Fibroblast of peridontal ligament (primary cell): ENCODE measurements around the gene KCNN4.
"Not testable (repeated sequence)": the region's sequence is repeated elsewhere in the genome, so short reads cannot be mapped to it uniquely, and the experiment has no call there.

Experiments used
- DNase-seq: peaks from one replicate; pipeline ENCODE4 v3.0.0-alpha.2; 2010; ENCODE audit errors: extremely low read depth

Gene KCNN4

DNA sequence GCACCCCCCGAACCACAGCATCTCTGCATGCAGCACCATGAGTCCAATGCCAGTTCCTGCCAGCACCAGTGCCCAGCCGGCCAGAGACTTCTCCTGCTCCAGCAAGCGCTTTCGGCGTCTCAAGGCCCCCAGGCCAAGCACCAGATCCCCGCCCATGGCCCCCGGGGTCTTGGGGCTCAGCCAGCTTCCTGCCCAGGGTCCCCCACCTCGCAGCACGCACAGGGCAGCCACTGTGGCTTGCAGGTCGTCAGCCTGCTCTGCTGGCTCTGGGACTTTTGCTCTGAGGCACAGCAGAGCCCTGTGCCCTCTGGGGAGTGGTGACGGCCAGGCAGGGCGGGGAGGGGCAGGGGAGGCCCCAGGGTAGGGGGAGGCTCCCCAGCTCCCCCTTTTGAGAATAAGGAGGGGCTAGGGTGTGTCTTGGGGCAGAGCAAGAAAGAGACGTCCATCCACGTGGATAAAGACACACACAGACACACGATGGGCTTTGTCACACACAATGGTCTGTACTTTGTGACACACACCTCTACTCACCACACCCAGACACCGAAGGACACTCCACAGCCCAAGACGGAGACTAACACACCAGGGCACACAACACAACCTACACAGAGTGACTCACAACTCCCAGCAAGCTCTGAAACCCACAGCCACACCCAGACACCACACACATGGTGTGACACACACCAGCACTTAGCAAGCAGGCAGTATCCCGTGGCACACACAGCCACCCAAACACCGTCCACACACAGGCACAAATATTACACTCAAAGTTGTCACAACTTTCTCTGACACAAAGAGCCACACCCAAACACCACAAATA lies at the start of gene KCNN4:
TSS of gene KCNN4 (minus strand) at position 268 of the 820 bp plus-strand sequence. CDS start at position 156, 112 bp downstream.
- peak; percentile 43 for DNase-seq

DNA sequence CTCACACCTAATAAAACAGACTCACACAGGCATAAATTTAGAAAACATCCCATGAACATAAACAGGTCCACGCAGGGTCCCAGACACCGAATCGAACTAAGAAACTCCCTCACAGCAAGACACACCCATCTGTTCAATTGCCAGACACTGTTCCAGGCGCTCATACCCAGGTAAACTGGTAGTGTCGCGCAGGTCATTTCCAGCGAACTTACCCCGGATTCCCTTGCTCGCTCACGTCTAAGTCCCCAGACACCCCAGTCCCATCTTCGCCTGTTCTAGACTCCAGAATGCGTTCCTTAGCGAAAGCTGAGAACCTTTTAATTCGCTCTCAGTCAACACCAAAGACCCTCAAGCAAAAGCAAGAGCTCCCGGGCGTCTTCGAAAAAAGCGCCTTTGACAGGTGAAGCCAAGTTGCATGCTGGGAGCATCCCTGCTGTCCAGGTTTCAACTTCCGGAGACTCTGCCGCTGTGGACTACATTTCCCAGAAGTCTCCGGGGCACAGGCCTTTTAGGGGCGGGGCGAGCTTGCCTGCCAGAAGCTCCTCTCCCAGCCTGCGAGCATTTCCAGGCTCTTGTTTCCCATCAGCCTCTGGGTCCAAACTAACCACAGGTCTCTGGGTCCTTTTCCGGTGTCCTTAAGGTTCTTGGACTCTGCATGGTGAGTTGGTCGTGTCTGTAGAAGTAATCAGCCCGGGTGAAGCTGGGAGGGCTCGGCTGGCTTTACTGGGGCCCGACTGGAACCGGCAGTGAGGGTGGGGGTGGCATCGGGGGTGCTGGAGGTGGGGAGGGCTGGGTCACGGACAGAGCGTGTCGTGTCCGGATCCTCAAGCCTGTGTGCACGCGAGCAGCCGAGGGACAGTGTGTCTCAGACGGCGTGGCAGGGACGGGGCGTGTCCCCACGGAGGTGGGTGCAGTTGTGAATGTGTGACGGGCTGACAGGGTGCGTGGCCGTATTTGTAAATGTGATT lies 46.3 kb upstream of the KCNN4 start, which contains the start of gene ZNF283:
TSS of gene ZNF283 (plus strand) at position 535 of the 968 bp plus-strand sequence. CDS start 6,184 bp downstream, outside the sequence.
- DNase-seq: peak; percentile 87

DNA sequence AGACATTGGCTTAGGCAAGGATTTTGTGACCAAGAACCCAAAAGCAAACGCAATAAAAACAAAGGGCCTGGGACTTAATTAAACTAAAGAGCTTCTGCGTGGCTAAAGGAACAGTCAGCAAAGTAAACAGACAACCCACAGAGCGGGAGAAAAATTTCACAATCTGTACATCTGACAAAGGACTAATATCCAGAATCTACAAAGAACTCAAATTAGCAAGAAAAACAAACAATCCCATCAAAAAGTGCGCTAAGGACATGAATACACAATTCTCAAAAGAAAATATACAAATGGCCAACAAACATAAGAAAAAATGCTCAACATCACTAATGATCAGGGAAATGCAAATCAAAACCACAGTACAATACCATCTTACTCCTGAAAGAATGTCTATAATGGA lies 43.8 kb upstream of the KCNN4 start:
- not testable (repeated sequence) for DNase-seq

DNA sequence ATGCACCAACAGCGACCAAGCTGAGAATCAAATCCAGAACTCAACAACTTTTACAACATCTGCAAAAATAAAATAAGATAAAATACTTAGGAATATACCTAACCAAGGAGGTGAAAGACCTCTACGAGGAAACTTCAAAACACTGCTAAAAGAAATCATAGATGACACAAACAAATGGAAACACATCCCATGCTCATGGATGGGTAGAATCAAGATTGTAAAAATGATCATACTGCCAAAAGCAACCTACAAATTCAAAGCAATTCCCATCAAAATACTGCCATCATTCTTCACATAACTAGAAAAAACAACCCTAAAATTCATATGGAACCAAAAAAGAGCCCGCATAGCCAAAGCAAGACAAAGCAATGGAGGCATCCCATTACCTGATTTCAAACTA lies 43.1 kb upstream of the KCNN4 start:
- DNase-seq: not testable (repeated sequence)

DNA sequence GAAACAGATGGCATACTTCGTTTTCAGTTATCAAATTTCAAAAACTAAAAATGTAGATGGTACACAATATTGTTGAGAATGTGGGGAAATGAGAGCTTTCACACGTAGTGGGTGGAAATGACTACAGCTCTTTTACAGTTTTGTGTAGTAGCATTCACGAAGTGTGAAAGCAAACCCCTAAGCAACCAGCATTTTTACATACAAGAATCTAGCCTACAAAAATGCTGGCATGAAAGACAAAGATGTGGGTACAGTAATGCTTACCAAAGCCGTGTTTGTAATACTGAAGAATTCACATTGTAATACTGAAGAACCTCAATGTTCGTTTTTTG lies 40.1 kb upstream of the KCNN4 start:
- no peak for DNase-seq

DNA sequence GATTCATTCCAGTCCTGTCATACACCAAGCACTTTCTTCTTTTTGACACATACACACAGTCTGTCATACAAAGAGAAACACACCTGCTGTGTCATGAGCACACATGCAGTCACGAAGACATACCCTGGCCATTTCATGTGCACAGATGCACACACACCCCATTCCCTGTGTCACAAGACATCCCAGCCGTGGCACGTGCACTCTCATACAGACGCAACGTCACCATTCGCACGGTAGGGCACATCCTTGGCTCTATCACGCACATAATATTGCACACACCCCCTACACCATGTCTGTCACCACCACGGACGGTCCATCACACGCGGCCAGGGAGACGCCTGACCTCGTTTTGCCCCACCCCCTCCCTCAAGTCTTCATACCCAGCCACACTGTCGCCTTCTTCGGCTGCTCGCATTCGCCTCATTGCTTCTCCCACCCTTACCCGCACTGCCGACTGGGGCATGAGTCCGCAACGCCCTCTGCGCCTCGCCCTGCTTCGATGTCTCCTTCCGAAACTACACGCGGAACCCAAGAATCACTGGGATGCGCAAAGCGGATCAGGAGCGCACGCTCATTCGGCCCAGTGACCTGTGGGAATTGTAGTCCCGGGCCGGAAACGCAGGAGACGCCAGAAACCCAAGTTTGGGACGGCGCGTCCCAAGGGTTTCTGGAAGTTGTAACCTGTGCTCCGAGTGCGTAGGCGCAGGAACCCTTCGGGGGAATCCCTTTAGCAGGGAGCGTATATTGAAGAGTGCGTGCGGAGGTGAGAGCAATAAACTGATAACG lies 39.5 kb upstream of the KCNN4 start:
- DNase-seq: peak; percentile 46

DNA sequence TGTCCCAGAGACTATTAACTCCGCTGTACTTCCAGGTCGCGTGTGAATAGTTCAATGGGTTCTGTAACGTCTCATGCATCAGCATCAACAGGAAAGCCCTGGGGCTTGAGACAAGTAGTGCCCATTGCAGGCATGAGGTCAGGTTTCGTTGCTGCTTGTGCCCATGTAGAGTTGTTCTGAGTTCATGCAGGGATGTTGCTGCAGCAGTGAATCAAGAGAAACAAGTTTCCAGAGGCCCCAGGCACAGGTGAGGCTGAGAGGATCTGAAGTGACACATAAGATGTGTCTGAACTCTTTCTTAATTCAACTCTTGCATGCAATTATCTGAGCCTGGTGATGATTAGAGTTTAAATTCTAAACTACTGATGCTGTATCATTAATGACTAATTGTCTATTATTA lies 37.7 kb upstream of the KCNN4 start:
- no peak for DNase-seq

DNA sequence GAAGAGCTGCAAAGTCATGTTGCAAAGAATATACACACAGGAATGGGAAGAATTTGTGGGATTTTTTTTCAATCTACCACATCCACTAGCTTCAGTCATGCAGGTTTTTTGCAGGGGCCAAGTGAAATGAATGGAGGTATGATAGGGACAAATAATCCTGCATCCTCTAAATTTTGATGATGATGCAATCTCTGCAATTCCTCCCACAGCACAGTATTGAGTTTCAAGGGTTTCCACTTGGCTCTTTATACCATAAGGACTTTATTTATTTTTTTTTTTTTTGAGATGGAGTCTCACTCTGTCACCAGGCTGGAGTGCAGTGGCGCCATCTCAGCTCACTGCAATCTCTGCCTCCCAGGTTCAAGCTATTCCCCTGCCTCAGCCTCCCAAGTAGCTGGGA lies 36.7 kb upstream of the KCNN4 start:
- not testable (repeated sequence) for DNase-seq

DNA sequence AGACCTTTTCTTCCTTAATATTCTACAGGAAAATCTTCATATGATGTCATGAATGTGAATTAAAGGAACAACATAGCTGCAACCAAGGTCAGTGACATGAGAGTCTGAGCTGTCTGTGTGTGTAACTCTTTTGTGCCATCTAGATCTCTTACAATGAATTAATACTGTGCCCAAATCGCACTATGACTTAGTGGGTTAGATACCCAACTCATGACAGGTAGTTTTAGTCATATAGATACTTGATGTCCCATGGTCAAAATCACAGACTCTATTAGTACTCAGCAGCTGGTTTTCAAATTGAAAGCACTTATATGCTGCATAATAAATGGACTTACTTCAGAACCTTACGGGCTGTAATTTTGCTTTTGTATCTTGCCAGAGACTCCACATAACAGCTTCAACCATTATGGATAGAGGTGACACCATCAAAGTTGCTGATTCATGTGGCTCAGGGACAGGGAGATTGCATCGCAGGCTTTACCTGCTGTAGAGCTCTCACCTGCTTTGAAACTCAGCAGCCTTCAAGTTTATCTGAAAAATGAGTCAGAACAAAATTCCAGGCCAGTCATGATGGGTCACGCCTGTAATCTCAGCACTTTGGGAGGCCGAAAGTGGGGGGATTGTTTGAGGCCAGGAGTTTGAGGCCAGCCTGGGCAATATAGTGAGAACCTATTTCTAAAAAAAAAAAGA lies 34.0 kb upstream of the KCNN4 start:
- no peak for DNase-seq

DNA sequence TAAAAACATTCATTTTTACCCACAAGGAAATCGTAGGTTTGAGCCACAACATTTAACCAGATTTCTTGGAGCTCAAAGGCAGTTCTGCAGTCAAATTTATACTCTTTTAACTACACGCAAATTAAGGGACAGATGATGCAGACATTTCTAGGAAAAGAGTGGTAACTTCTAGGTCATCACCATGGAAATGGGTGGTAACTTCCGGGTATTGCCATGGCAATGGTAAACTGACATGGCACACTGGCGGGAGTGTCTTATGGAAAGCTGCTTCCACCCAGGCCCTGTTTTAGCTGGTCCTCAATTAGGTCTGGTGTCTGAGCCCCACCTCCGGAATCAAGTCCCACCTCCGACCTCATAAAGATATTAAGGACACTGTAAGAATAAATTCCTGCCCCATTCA lies 31.9 kb upstream of the KCNN4 start:
- DNase-seq: no peak

DNA sequence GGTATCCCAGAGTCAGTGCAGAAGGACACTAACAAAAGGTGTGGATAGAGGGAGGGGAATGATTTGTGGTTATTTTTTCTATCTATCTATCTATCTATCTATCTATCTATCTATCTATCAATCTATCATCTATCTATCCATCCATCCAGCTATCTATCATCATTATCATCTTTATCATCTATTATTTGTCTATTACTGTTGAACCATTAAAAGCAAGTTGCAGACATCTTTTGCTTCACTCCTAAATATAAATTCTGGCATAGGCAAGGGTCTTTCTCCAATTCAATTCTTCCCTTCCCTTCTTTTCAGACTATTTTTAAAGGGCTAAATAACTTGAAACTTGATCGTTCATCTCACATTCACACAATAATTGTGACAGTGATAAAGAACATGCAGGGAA lies 31.5 kb upstream of the KCNN4 start:
- DNase-seq: no peak

DNA sequence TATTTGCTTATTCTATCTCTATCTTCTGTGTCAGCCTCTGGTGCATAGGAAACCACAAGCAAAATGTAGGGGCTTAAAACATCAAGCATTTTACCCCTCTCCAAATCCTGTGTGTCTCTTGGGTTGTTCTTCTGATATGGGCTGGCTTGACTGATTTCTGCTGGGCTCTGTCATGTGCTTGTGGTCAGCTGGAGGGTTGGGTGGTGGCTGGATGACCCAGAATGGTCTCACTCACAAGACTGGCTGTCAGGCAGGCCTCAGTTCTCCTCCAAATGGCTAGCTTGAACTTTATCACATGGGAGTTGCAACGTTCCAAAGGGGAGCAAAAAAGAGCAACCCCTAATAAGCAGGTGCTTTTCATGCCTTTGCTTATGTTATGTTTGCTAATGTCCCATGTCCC lies 31.1 kb upstream of the KCNN4 start:
- DNase-seq: no peak

DNA sequence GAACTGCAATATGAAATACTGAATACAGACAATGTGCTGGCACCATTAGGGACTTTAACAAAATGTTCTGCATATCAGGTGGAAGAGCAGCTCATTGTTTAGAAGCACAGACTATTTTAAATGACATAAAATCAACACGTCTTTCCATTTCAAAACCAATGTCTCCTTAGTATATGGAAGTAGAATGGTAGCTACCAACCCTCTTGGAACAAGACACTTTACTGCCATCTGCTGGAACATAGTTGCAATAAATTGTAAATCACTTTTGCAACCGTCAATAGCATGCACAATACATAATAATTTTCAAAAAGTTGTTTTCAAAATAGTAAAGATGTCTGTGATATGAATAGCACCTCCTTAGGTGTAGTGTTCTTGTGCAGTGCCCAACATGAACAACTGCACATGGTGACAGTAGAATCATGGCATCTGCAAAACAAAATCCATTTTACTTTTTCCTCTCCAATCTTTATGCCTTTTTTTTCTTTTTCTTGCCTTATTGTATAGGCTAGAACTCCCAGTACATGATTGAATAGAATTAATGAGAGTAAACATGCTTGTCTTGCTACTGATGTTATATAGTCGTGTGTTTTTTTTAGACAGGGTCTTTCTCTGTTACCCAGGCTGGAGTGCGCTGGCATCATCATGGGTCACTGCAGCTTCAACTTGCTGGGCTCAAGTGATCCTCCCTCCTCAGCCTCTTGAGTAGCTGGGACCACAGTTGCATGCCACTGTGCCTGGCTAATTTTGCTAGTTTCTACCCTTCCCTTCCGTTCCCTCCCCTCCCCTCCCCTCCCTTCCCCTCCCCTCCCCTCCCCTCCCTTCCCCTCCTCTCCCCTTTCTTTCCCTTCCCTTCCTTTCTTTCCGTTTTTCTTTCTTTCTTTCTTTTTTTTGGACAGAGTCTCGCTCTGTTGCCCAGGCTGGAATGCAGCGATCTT lies 29.3 kb upstream of the KCNN4 start:
- DNase-seq: peak; percentile 81

DNA sequence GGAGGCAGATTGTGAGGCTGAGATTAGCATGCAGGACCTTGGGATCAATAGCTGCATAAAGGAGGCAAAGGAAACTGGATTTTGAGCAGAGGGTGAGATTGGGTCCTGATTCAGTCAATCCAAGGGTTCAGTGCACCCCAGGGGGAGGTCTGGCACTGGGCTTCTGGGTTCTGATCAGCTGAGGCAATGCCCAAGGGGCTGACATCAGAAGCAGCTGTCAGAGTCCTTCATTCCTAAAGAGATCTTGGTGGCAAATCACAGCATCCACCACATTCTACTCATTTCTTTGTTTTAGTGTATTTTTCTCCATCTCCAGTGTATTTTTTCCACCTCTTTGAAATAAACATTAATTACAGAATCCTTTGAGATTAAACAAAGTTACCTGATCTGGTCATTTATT lies 26.9 kb upstream of the KCNN4 start:
- DNase-seq: no peak

DNA sequence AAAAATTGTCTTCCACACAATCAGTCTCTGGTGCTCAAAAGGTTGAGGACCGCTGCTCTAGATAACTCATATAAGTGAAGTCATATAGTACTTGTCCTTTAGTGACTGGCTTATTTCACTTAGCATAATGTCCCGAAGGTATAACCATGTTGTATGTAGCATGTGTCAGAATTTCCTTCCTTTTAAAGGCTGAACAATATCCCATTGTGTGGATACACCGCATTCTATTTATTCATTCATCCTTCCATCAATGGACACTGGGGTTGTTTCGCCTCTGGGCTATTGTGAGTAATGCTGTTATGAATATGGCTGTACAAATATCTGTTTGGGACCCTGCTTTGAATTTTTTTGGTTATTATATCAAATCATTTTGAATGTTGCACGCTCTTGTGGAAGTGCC lies 26.1 kb upstream of the KCNN4 start:
- no peak for DNase-seq

DNA sequence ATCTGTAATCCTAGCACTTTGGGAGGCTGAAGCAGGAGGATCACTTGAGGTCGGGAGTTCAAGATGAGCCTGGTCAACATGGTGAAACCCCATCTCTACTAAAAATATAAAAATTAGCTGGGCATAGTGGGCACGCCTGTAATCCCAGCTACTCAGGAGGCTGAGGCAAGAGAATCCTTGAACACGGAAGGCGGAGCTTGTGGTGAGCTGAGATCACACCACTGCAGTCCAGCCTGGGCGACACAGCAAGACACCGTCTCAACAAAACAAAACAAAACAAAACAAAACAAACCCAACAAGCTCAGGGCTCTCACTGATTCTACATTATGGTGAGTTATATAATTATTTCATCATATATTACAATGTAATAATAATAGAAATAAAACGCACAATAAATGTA lies 25.6 kb upstream of the KCNN4 start:
- not testable (repeated sequence) for DNase-seq

DNA sequence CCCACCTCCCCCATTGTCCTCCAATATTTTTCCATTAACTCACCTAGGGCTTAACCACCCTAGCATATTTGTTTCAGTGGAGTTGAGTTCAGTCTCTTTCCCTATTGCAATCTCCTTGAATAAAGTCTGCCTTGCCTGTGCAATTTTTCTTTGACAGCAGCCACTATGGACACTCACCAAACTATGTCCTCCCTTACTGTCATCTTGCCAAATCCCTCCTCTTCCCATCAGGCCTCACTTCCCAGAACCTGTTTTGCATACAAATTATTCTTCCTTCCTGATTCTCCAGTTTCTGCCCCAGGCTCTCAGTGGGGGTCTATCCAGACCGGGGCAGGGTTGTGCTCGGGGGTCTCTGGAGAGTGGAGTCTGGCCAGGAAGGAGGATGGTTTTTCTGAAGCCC lies 23.7 kb upstream of the KCNN4 start:
- no peak for DNase-seq

DNA sequence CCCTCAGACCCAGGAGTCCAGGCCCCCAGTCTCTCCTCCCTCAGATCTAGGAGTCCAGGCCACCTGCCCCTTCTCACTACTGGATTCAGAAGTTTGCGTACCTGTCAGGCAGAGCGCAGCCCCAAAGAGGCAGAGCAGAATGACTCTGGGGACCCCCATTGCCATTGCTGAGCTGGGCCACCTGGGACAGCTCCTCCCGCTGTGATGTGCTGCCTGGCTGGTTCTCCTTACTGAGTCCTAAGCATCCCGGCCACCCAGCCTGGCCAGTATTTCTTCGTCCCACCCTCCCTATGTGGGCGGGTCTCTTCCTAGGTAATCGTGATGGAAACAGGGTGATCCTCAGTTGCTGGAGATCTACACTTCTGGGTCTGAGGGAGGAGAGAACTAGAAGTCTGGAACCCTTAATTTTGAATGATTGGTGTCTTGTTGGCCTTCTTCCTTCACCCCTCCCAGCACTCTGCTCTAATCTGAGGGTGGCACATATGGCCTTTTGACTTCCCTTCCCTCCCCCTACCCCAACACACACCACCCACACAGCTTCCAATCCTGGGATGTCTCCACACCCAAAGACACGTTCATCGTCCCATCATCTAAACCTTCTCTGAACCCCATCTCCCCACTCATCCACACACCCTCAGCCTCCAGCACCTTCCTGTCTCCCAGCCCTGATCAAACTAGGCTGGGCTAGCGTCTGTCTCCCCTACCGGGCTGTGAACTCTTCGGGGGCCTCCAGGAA lies 21.6 kb upstream of the KCNN4 start, which contains the start of gene LYPD5:
TSS of gene LYPD5 (minus strand) at position 232 of the 736 bp plus-strand sequence. CDS start at position 165, 67 bp downstream.
- DNase-seq: no peak

DNA sequence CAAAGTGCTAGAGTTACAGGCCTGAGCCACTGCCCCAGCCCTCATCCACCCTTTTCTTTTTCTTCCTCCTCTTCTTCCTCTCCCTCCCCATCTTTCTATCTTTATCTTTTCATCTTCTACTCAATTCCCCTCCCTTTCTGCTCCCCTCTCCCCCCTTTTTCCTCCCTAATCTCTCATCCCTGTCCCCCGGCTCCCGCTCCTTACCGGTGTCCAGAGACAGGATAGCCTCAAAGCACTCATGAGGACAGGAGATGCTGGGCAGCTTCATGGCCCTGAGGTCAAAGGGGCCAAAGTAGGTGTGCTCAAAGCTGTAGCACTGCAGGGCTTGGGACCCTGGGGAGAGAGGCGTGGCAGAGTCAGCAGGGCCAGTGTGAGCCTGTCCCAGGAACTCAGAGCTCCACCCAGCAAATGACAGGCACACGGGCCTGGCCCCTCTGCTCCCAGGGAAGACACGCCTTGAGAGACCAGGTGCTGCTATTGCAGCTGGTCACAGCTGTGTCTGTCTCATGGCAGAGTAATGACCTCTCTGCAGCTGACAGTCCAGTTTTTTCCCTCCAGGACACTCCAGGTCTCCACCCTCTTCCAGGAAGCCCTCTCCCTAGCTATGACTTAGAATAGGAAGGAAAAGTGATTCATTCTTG lies 18.8 kb upstream of the KCNN4 start:
- DNase-seq: no peak
